NT2/D1 (cell line): ENCODE data around the gene CPED1.

Experiments
- SUZ12 ChIP-seq: IDR thresholded peaks from 2 replicates; pipeline ENCODE4 v1.6.1; 2011; ENCODE audit not compliant: insufficient read length, insufficient read depth; ENCODE audit errors: extremely low read depth
- YY1 ChIP-seq: IDR thresholded peaks from 2 replicates; pipeline ENCODE4 v1.6.1; 2011; ENCODE audit not compliant: insufficient read length, insufficient read depth
- ZNF274 ChIP-seq: IDR thresholded peaks from 2 replicates; pipeline ENCODE4 v1.6.1; 2011; ENCODE audit warnings: mild to moderate bottlenecking, low read depth, low read length

GRCh38 chr7:121297843-121298242 lies 309.3 kb downstream of the CPED1 start:
- no peak for TF ChIP-seq SUZ12
- TF ChIP-seq ZNF274: no peak
- no peak for TF ChIP-seq YY1
